Cardiac fibroblast (primary cell): Measurements from ENCODE around the gene BACE2.
A peak's percentile ranks its signal among the peaks of the same experiment; 100 is the strongest.

Source experiments
- DNase-seq, 2 donors: peaks; one replicate each; pipeline versions ENCODE4 v3.0.0 to v3.0.0-alpha.2; 2010; ENCODE audit warnings: low read depth in 2 of 2
- H3K4me3 ChIP-seq, 2 donors: replicated peaks in 1 of 2; 1 replicate in 1 of 2; 2 replicates in 1 of 2; pipeline ENCODE4 v1.5.1; 2011; ENCODE audit warnings: low read depth in 2 of 2, low read length in 2 of 2, mild to moderate bottlenecking in 2 of 2, moderate library complexity in 1 of 2
- TF ChIP-seq, protein P1 (sequence below): IDR thresholded peaks from one replicate; pipeline ENCODE4 v1.5.1; 2011; ENCODE audit warnings: low read depth, mild to moderate bottlenecking, low read length, inconsistent platforms

BACE2 gene

DNA sequence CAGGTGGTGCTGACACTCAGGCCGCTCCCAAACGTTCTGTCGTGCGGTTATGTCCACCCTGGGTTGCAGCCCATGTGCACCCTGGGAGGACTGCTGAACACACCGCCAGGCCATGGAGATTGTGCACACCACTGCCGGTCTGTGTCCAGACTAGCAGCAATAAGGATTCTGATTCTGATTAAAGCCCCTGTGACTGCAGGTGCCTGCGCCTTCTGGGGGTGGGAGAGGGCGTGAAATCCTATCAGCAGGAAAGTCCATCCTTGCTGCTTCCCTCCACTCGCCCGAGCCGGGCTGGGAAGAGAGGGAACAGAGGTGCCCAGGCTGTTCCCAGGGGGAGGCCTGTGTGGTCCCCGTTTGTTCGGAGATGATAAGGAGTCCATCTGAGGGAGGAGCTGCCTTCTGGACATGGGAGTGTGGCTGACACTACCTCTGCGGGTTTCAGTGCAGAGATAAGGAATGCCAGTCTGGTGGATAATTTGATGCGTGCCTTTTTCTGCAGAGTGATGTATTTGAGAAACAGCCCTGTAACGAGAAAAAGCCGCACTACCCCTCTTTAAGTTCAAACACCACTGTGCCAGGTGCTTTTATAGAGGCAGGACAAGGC lies 41.2 kb downstream of the BACE2 start:
- TF ChIP-seq, protein P1, sequence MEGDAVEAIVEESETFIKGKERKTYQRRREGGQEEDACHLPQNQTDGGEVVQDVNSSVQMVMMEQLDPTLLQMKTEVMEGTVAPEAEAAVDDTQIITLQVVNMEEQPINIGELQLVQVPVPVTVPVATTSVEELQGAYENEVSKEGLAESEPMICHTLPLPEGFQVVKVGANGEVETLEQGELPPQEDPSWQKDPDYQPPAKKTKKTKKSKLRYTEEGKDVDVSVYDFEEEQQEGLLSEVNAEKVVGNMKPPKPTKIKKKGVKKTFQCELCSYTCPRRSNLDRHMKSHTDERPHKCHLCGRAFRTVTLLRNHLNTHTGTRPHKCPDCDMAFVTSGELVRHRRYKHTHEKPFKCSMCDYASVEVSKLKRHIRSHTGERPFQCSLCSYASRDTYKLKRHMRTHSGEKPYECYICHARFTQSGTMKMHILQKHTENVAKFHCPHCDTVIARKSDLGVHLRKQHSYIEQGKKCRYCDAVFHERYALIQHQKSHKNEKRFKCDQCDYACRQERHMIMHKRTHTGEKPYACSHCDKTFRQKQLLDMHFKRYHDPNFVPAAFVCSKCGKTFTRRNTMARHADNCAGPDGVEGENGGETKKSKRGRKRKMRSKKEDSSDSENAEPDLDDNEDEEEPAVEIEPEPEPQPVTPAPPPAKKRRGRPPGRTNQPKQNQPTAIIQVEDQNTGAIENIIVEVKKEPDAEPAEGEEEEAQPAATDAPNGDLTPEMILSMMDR, result no peak
- DNase-seq, result no peak
- no peak overlapping the region for H3K4me3 ChIP-seq

DNA sequence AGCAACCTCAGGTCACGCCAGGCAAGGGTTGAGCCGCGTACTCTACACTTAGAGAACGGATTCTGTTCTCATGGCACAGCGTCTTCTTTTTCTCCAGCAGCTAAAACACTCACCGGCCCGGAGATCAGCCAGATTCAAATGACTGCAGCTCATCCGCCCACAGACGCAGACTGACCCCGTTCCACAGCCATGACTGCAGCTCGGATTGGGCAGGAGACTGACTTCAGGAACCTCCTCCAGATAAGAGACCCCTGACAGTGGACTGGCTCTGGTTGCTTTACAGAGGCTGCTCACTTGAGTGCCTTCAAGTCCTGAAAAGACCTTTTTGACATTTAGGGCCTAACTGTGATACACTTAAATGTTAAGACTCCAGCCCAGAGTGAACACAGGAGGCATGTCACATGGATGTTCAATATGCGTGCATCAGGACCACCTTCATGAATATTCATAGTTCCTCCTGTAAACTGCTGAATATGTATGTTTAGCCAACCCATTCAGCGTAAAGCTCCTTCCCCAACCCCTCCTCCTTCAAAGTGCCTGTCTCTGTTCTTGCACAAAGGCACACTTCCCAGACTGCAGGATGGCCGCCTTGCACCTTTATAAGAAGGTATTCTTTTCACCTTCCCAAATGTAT lies 42.6 kb downstream of the BACE2 start:
- DNase-seq, result peak; percentile 5 to 32
- H3K4me3 ChIP-seq, result no peak overlapping the region
- TF ChIP-seq, protein P1, result no peak

DNA sequence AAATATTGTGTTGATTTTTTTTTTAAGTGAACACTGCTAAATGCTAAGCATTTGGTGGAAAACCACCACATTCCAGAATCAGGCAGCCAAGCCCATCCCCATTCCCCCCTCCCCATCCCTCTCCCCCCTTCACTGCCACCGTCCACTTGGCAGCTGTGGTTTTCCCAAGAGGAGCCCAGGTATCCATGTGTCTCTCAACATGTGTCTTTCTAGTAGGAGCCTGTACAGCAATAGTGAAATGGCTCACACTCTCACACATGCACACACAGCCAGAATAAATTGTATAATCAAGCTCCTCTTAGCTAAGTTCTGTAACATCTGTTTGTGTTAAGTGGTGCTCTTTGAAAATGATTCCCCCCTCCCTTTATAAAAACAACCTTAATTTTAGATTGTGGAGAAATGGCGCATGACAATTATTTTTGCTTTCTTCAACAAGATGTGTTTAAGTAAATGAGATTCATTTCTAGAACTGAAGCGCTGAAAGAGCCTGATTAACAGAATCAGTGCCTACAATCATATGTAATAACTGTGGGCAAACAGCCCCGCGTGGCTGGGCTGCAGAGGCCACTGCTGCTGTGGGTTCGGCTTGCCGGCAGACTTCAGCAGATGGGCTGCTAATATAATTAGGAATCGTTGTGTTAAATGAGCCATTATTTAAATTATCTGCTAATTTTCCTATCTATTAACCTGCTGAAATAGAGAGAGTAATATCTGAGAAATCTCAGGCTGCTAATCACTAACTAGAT lies 43.3 kb downstream of the BACE2 start:
- TF ChIP-seq, protein P1, result no peak
- no peak overlapping the region for H3K4me3 ChIP-seq
- DNase-seq, result no peak

DNA sequence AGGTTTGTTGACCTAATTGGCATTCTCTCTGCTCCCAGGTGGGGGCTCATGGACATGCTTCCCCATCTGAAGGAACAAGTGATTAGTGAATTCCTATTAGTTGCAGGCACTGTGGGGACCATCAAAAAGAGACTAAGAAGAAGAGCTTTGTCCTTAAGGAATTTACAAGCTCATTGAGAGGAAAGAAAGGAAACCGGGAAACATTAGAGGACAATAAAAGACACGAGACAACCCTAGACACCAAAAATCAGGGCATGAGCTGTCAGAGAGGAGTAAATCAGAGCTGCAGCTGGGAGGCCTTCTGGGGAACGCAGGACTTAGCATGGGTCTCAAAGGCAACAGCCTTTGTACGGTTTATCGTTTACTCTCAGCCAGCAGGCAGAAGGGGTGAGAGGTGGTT lies 45.1 kb downstream of the BACE2 start:
- no peak overlapping the region for H3K4me3 ChIP-seq
- no peak for DNase-seq
- TF ChIP-seq, protein P1, result no peak

DNA sequence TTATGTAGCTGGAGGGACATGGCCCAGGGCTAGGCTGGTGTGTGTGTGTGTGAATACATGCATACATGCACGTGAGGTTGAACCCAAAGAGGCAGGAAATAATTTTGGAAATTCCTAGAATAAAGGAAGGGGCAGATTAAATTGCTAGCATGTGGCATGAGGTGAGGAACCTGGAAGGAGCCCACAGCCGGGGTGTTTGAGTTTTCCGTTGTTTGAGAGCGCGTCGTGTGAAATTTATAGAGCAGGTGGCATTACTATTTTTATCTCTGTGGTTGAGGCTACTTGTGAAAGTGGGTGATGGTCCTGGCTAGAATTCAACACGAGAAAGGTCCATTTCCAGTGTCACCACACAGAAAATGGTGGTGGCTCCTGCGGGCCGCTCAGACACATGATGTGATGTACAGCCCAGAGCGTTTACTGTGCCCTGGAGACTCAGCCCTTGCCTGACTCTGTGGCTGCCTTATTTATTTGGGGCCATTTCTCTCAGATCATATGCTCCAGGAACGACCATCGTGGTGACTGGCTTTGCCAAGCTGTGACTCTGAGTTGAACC lies 48.0 kb downstream of the BACE2 start:
- TF ChIP-seq, protein P1, result no peak
- no peak overlapping the region for H3K4me3 ChIP-seq

DNA sequence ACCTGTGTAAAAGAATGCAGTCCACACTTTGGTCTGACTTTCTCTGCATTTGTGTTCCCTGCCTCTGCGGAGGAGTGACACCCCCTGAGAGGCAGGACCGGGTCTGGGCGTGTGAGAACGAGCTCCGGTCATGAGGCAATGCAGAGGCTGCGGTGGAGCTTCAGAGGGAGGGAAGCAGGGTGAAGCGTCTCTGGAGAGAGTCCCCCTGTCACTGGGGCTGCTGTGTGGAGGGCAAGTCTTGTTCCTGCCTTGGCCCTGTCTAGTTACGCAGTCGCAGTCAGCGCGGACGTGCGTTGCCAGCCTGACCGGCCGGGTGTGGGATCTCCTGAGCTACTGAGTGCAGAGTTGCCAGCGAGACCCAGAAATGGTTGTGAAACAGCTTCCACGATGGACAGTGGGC lies 48.5 kb downstream of the BACE2 start:
- H3K4me3 ChIP-seq, result no peak overlapping the region
- DNase-seq, result no peak
- TF ChIP-seq, protein P1, result no peak

More for the DNA sequence above, 48.0 kb downstream of the BACE2 start:
- DNase-seq, result no peak
